ENCODE results near the gene SLITRK6. TPM values are rescaled to one million over a fixed set of nuclear protein-coding genes. Genes with fewer than 3 reads are reported as not detected.

SLITRK6 gene, protein sequence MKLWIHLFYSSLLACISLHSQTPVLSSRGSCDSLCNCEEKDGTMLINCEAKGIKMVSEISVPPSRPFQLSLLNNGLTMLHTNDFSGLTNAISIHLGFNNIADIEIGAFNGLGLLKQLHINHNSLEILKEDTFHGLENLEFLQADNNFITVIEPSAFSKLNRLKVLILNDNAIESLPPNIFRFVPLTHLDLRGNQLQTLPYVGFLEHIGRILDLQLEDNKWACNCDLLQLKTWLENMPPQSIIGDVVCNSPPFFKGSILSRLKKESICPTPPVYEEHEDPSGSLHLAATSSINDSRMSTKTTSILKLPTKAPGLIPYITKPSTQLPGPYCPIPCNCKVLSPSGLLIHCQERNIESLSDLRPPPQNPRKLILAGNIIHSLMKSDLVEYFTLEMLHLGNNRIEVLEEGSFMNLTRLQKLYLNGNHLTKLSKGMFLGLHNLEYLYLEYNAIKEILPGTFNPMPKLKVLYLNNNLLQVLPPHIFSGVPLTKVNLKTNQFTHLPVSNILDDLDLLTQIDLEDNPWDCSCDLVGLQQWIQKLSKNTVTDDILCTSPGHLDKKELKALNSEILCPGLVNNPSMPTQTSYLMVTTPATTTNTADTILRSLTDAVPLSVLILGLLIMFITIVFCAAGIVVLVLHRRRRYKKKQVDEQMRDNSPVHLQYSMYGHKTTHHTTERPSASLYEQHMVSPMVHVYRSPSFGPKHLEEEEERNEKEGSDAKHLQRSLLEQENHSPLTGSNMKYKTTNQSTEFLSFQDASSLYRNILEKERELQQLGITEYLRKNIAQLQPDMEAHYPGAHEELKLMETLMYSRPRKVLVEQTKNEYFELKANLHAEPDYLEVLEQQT
- total RNA-seq (1 to 10 TPM in 1 of 2 donors, under 1 TPM in 1; 0.16 to 1.1 TPM), polyA plus RNA-seq (ENCODE audit: insufficient read depth, low read depth, low replicate concordance) (0.34 TPM)
- long read RNA-seq, donor 1, full-length matches to known transcripts, result 5 of 5 reads
- long read RNA-seq, donor 1, partial matches to known transcripts, result 0 of 5 reads
- long read RNA-seq, donor 1, other reads (novel, unspliced or antisense), result 0 of 5 reads
- long read RNA-seq, donor 2, full-length matches to known transcripts, result 1 of 1 reads
- long read RNA-seq, donor 2, partial matches to known transcripts, result 0 of 1 reads
- long read RNA-seq, donor 2, other reads (novel, unspliced or antisense), result 0 of 1 reads

GRCh38 chr13:85799097-85799582 lies at the start of gene SLITRK6:
Gene SLITRK6, minus strand, starts transcription at chr13:85799419. Its CDS starts 2,911 bp downstream, at chr13:85796508.
- Histone ChIP-seq H3K4me1 (no peaks in the 10 kb centered on the region), H3K9me3 (no peaks in the 10 kb centered on the region), H3K27ac (no peak within 1 kb of the TSS), H3K27me3 (no peaks in the 10 kb centered on the region), H3K4me3 (no peak within 1 kb of the TSS), H3K36me3 (ENCODE audit: low read depth, missing control alignments) (no peaks in the 10 kb centered on the region)
- intact Hi-C loops (cut with DNase I; ENCODE audit: low total_unique reads), result no loop called here
- no peak for TF ChIP-seq CTCF (IDR thresholded peaks at IDR 0.05)
- no peak for TF ChIP-seq POLR2A (IDR thresholded peaks at IDR 0.05)
- WGBS, 2 donors, result 34 to 36% methylated on average over 3 of the region's 3 CpGs
- DNase-seq, result no peak

DNA sequence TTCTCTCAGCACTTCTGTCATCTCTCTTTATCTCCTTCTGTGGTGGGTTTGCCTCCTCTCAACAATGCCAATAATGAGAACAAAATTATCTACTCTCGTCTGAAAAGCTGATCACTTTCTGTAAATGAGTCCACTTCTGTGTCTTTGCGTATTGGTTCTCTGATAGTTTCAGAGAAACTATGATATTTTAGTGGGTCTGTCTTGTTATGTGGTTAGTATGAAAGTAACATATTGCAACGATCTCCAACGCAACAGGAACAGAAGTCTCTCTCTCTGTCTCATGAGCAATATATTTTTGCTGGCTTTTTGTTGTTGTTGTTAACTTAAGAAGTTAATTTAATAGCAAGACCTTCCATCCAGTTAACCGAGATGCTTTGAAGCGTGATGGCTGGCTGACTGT lies 47.8 kb upstream of the SLITRK6 start:
- intact Hi-C loops (cut with DNase I; ENCODE audit: low total_unique reads), result no loop called here
- no peaks in the 10 kb centered on the region for H3K9me3 ChIP-seq
- TF ChIP-seq POLR2A (IDR thresholded peaks at IDR 0.05), result no peak
- TF ChIP-seq CTCF (IDR thresholded peaks at IDR 0.05), result no peak
- no peak overlapping the region for H3K4me3 ChIP-seq
- H3K36me3 ChIP-seq (ENCODE audit: low read depth, missing control alignments), result no peaks in the 10 kb centered on the region
- no peak for DNase-seq
- H3K27ac ChIP-seq, result no peak overlapping the region
- whole genome bisulfite sequencing, 2 donors, result 87 to 88% methylated on average over 6 of the region's 6 CpGs
- no peaks in the 10 kb centered on the region for H3K27me3 ChIP-seq
- H3K4me1 ChIP-seq, result no peaks in the 10 kb centered on the region

DNA sequence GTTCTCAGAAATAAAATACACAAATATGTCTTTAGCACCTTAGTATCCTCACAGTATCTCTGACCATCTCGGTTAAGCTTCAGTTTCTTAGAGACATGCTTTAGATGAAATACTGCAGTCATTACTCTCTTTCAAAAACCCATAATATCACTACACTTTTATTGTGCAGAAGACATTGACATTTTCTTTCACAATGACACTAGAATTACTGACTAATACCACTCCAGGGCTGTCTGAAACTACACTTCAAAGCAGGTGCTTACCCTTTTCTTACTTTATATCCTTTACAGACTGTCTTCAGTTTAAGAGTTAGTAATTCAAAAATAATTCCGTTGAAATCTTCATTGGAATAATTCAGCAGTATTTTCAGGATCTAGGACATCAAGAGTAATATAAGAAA lies 42.2 kb upstream of the SLITRK6 start:
- H3K27ac ChIP-seq, result no peak overlapping the region
- intact Hi-C loops (cut with DNase I; ENCODE audit: low total_unique reads), result no loop called here
- 57 to 64% methylated on average over 2 of the region's 2 CpGs for WGBS, 2 donors
- no peaks in the 10 kb centered on the region for H3K36me3 ChIP-seq (ENCODE audit: low read depth, missing control alignments)
- no peaks in the 10 kb centered on the region for H3K27me3 ChIP-seq
- H3K9me3 ChIP-seq, result no peaks in the 10 kb centered on the region
- H3K4me1 ChIP-seq, result no peaks in the 10 kb centered on the region
- DNase-seq, result no peak
- TF ChIP-seq POLR2A (IDR thresholded peaks at IDR 0.05), result no peak
- TF ChIP-seq CTCF (IDR thresholded peaks at IDR 0.05), result no peak
- H3K4me3 ChIP-seq, result no peak overlapping the region

- no peak for DNase-seq
- WGBS, 2 donors, result 81 to 82% methylated on average over 2 of the region's 2 CpGs
- Histone ChIP-seq H3K27me3 (no peaks in the 10 kb centered on the region), H3K27ac (no peak overlapping the region), H3K36me3 (ENCODE audit: low read depth, missing control alignments) (no peaks in the 10 kb centered on the region), H3K4me1 (no peaks in the 10 kb centered on the region), H3K4me3 (no peak overlapping the region), H3K9me3 (no peaks in the 10 kb centered on the region)
- no peak for TF ChIP-seq CTCF (IDR thresholded peaks at IDR 0.05)
- no peak for TF ChIP-seq POLR2A (IDR thresholded peaks at IDR 0.05)
- intact Hi-C loops (cut with DNase I; ENCODE audit: low total_unique reads), result no loop called here
Measured at GRCh38 chr13:85833921-85834320, 34.7 kb upstream of the SLITRK6 start.
